ENCODE data around the gene BLNK.
"Not testable (repeated sequence)": the region's sequence is repeated elsewhere in the genome, so short reads cannot be mapped to it uniquely, and the experiment has no call there.

Gene BLNK

GRCh38 chr10:96225119-96225518 is 46.2 kb downstream of the BLNK start:
- no peak for DNase-seq (ENCODE audit: low read depth in 2 of 2)

GRCh38 chr10:96222908-96223307 is 48.5 kb downstream of the BLNK start:
- DNase-seq (ENCODE audit: low read depth in 2 of 2) = no peak

- DNase-seq (ENCODE audit: low read depth in 2 of 2) = no peak
Observed at GRCh38 chr10:96222441-96222840, 48.9 kb downstream of the BLNK start.

- no peak for DNase-seq (ENCODE audit: low read depth in 2 of 2)
Observed at GRCh38 chr10:96218826-96219225, 52.5 kb downstream of the BLNK start.

- no peak for DNase-seq (ENCODE audit: low read depth in 2 of 2)
Observed at GRCh38 chr10:96217711-96218110, 53.7 kb downstream of the BLNK start.

- no peak for DNase-seq (ENCODE audit: low read depth in 2 of 2)
Observed at GRCh38 chr10:96216775-96217174, 54.6 kb downstream of the BLNK start.

- no peak for DNase-seq (ENCODE audit: low read depth in 2 of 2)
Observed at GRCh38 chr10:96212911-96213310, 58.5 kb downstream of the BLNK start.

GRCh38 chr10:96211764-96212163 is 59.6 kb downstream of the BLNK start:
- DNase-seq (ENCODE audit: low read depth in 2 of 2) = no peak

GRCh38 chr10:96208946-96209345 is 62.4 kb downstream of the BLNK start:
- DNase-seq (ENCODE audit: low read depth in 2 of 2) = no peak

- DNase-seq (ENCODE audit: low read depth in 2 of 2) = no peak
Observed at GRCh38 chr10:96208271-96208670, 63.1 kb downstream of the BLNK start.

- DNase-seq (ENCODE audit: low read depth in 2 of 2) = no peak
Observed at GRCh38 chr10:96205580-96205979, 65.8 kb downstream of the BLNK start.

- no peak for DNase-seq (ENCODE audit: low read depth in 2 of 2)
Observed at GRCh38 chr10:96201525-96201924, 69.8 kb downstream of the BLNK start.

GRCh38 chr10:96189505-96189904 is 81.9 kb downstream of the BLNK start:
- DNase-seq (ENCODE audit: low read depth in 2 of 2) = not testable (repeated sequence)

GRCh38 chr10:96188916-96189315 is 82.5 kb downstream of the BLNK start:
- DNase-seq (ENCODE audit: low read depth in 2 of 2) = no peak

- no peak for DNase-seq (ENCODE audit: low read depth in 2 of 2)
Observed at GRCh38 chr10:96188421-96188820, 82.9 kb downstream of the BLNK start.

- no peak for DNase-seq (ENCODE audit: low read depth in 2 of 2)
Observed at GRCh38 chr10:96176985-96177384, 94.4 kb downstream of the BLNK start.

- DNase-seq (ENCODE audit: low read depth in 2 of 2) = no peak
Observed at GRCh38 chr10:96172666-96173065, 98.7 kb downstream of the BLNK start.

GRCh38 chr10:96170230-96170629 is 101.1 kb downstream of the BLNK start:
- no peak for DNase-seq (ENCODE audit: low read depth in 2 of 2)

GRCh38 chr10:96168546-96168945 is 102.8 kb downstream of the BLNK start:
- no peak for DNase-seq (ENCODE audit: low read depth in 2 of 2)

GRCh38 chr10:96165726-96166125 is 105.6 kb downstream of the BLNK start:
- DNase-seq (ENCODE audit: low read depth in 2 of 2) = no peak

GRCh38 chr10:96153070-96153469 is 118.3 kb downstream of the BLNK start:
- peak in 1 of 2 donors; percentile 12 for DNase-seq (ENCODE audit: low read depth in 2 of 2)

- DNase-seq (ENCODE audit: low read depth in 2 of 2) = no peak
Observed at GRCh38 chr10:96152437-96152836, 118.9 kb downstream of the BLNK start.

Measured in stimulated activated CD8-positive, alpha-beta memory T cell treated with anti-CD3 and anti-CD28 coated beads, Interleukin-15, amount 100 ng/mL, for 48 hours (primary cell).